HG03558 (cell line): ENCODE data around the gene ANK3.

Experiments
- ATAC-seq: cut with Tn5 transposase; IDR thresholded peaks from one replicate; pipeline ENCODE4 v1.9.1; 2021; ENCODE audit warnings: moderate number of reproducible peaks; ENCODE audit not compliant: unreplicated experiment; ENCODE audit errors: extremely low read depth

ANK3 gene

GRCh38 chr10:60289800-60290199, 99.9 kb downstream of the ANK3 start:
- no peak for ATAC-seq

- no peak for ATAC-seq
These were observed 101.4 kb downstream of the ANK3 start for GRCh38 chr10:60288256-60288655.

GRCh38 chr10:60286559-60286958, 103.1 kb downstream of the ANK3 start:
- ATAC-seq = no peak

- ATAC-seq = no peak
These were observed 106.3 kb downstream of the ANK3 start for GRCh38 chr10:60283397-60283796.

- ATAC-seq = no peak
These were observed 106.8 kb downstream of the ANK3 start for GRCh38 chr10:60282771-60283353.

GRCh38 chr10:60281792-60282353, 107.8 kb downstream of the ANK3 start:
- ATAC-seq = no peak

GRCh38 chr10:60281331-60281730, 108.3 kb downstream of the ANK3 start:
- ATAC-seq = no peak

GRCh38 chr10:60280475-60280874, 109.2 kb downstream of the ANK3 start:
- ATAC-seq = no peak

GRCh38 chr10:60277656-60278055, 112.0 kb downstream of the ANK3 start:
- ATAC-seq = no peak

GRCh38 chr10:60276232-60276631, 113.4 kb downstream of the ANK3 start:
- no peak for ATAC-seq

- ATAC-seq = no peak
These were observed 118.2 kb downstream of the ANK3 start for GRCh38 chr10:60271319-60272040.

- no peak for ATAC-seq
These were observed 119.2 kb downstream of the ANK3 start for GRCh38 chr10:60270426-60270825.

GRCh38 chr10:60267802-60268201, 121.9 kb downstream of the ANK3 start:
- ATAC-seq = no peak

GRCh38 chr10:60266513-60266912, 123.2 kb downstream of the ANK3 start:
- no peak for ATAC-seq

- no peak for ATAC-seq
These were observed 127.0 kb downstream of the ANK3 start for GRCh38 chr10:60262647-60263126.

GRCh38 chr10:60260321-60260720, 129.4 kb downstream of the ANK3 start:
- ATAC-seq = no peak

- no peak for ATAC-seq
These were observed 131.3 kb downstream of the ANK3 start for GRCh38 chr10:60258429-60258797.

GRCh38 chr10:60257767-60258428, 131.8 kb downstream of the ANK3 start:
- ATAC-seq = no peak

GRCh38 chr10:60254776-60255175, 134.9 kb downstream of the ANK3 start:
- ATAC-seq = no peak

- ATAC-seq = no peak
These were observed 136.2 kb downstream of the ANK3 start for GRCh38 chr10:60253484-60253883.

GRCh38 chr10:60252688-60253087, 137.0 kb downstream of the ANK3 start:
- no peak for ATAC-seq
